T-cell (primary cell): ENCODE measurements around the gene SLC34A3. TPM values are rescaled to one million over a fixed set of nuclear protein-coding genes. Genes with fewer than 3 reads are reported as not detected.
"Not testable (repeated sequence)": the region's sequence is repeated elsewhere in the genome, so short reads cannot be mapped to it uniquely, and the experiment has no call there.

ENCODE experiments used
- ATAC-seq, 4 experiments: fragments of 200-7000 bp in 3 of 4; fragments of 150-1000 bp in 1 of 4; cut with Tn5 transposase; replicated peaks in 1 of 4; 1 replicate in 3 of 4; 2 replicates in 1 of 4; pipeline ENCODE4 v1.10.0; 2021; ENCODE audit warnings: moderate library complexity in 3 of 4, mild to moderate bottlenecking in 2 of 4, moderate number of reproducible peaks in 1 of 4
- CTCF ChIA-PET, 2 donors: fragments of 300-600 bp; sonication (Branson Sonifier 250); formaldehyde crosslinking; loops; one replicate each; lab custom pipeline; 2022; ENCODE audit warnings: antibody characterized with exemption in 2 of 2; lab: Charles Lee
- POLR2A ChIA-PET, 2 donors: fragments of 300-600 bp; sonication (Branson Sonifier 250); formaldehyde crosslinking; loops; one replicate each; lab custom pipeline; 2022; ENCODE audit warnings: antibody characterized with exemption in 2 of 2; lab: Charles Lee
- DNase-seq, 35 experiments: peaks; one replicate each; pipeline versions ENCODE4 v3.0.0 to v3.0.0-alpha.2; 2013 to 2023
- H3K27ac ChIP-seq: one replicate; pipeline ENCODE4 v1.5.1; 2013; ENCODE audit warnings: low read length
- H3K27me3 ChIP-seq, 2 experiments: replicated peaks in 1 of 2; 1 replicate in 1 of 2; 2 replicates in 1 of 2; pipeline versions ENCODE4 v1.6.1 to v1.7.0; 2013; ENCODE audit warnings: low read length in 1 of 2, mixed read lengths in 1 of 2; ENCODE audit not compliant: control insufficient read depth in 2 of 2, insufficient read depth in 2 of 2; ENCODE audit errors: extremely low read depth in 1 of 2
- H3K36me3 ChIP-seq, 2 donors: 1 replicate in 1 of 2; 2 replicates in 1 of 2; pipeline versions ENCODE4 v1.6.1 to v1.7.0; 2013; ENCODE audit warnings: low read length in 1 of 2; ENCODE audit not compliant: control insufficient read depth in 2 of 2, insufficient read depth in 1 of 2; ENCODE audit errors: extremely low read depth in 1 of 2
- H3K4me1 ChIP-seq, 2 experiments: 1 replicate in 1 of 2; 2 replicates in 1 of 2; pipeline versions ENCODE4 v1.6.1 to v1.7.0; 2013; ENCODE audit warnings: low read length in 2 of 2, mixed read lengths in 1 of 2; ENCODE audit not compliant: insufficient read depth in 2 of 2, control insufficient read depth in 1 of 2; ENCODE audit errors: extremely low read depth in 1 of 2
- H3K4me3 ChIP-seq, 2 donors: 1 replicate in 1 of 2; 2 replicates in 1 of 2; pipeline versions ENCODE4 v1.5.1 to v1.7.0; 2013; ENCODE audit warnings: mild to moderate bottlenecking in 2 of 2, low read length in 1 of 2, moderate library complexity in 1 of 2; ENCODE audit not compliant: control insufficient read depth in 1 of 2; ENCODE audit errors: extremely low read depth in 1 of 2
- H3K9me3 ChIP-seq: 2 replicates; pipeline ENCODE4 v1.7.0; 2013
- H3K27ac Mint-ChIP-seq, 2 donors: one replicate each; pipeline ENCODE4 v1.8.0; 2020 to 2021; ENCODE audit warnings: mild to moderate bottlenecking in 2 of 2, mixed read lengths in 2 of 2
- H3K27me3 Mint-ChIP-seq, 2 donors: one replicate each; pipeline ENCODE4 v1.8.0; 2021 to 2022; ENCODE audit warnings: mixed read lengths in 2 of 2
- H3K36me3 Mint-ChIP-seq: one replicate; pipeline ENCODE4 v1.8.0; 2021; ENCODE audit warnings: mixed read lengths
- H3K4me1 Mint-ChIP-seq, 3 donors: one replicate each; pipeline ENCODE4 v1.8.0; 2020 to 2022; ENCODE audit warnings: mixed read lengths in 3 of 3, mild to moderate bottlenecking in 1 of 3
- H3K4me3 Mint-ChIP-seq, 3 donors: one replicate each; pipeline ENCODE4 v1.8.0; 2020 to 2022; ENCODE audit warnings: mild to moderate bottlenecking in 3 of 3, mixed read lengths in 3 of 3, moderate library complexity in 3 of 3
- H3K9me3 Mint-ChIP-seq, 3 donors: one replicate each; pipeline ENCODE4 v1.8.0; 2020 to 2022; ENCODE audit warnings: mixed read lengths in 3 of 3
- WGBS: methylation state at CpG from one replicate; pipeline ENCODE4 v1.1.5; 2013; ENCODE audit warnings: missing lambda C conversion rate; ENCODE audit not compliant: insufficient coverage; 5-methylcytosine and 5-hydroxymethylcytosine counted together
- total RNA-seq, 35 experiments: library from RNA in 6 of 35; stranded (reverse) in 6 of 35; fragments of 120-200 nt in 1 of 35; gene quantifications; one replicate each; pipeline versions ENCODE4 v1.2.1 to v1.2.4 and lab custom pipeline; 2013 to 2026

Gene SLC34A3
- total RNA-seq, 5 donors from 2014 or later (not counting 1 experiment from before 2014, with no cell fraction given), result not detected

- ChIA-PET POLR2A (interaction anchor here (0.6 kb wide), 2 partner anchors 25 to 30 kb away, joined by 4 to 5 read pairs; no protein-coding TSS in a partner anchor), CTCF (interaction anchor here (0.5 to 1.2 kb wide), 15 partner anchors 11 to 969 kb away, joined by 3 to 9 read pairs (median 4); partner anchors contain the start of genes MAN1B1 (in 1 of the 2) and NELFB (in 1 of the 2))
- H3K27me3 Mint-ChIP-seq, result peaks cover 0 to 8% of the 10 kb centered on the region in 2 donors
- H3K4me1 Mint-ChIP-seq, result peaks cover 15 to 27% (median 19%) of the 10 kb centered on the region in 3 donors
- Histone ChIP-seq H3K4me1 (peaks cover 3 to 47% of the 10 kb centered on the region in 2 experiments), H3K36me3 (peaks cover 0 to 3% of the 10 kb centered on the region in 2 donors), H3K9me3 (no peaks in the 10 kb centered on the region), H3K27ac (no peak overlapping the region), H3K27me3 (peaks cover 0 to 35% of the 10 kb centered on the region in 2 experiments), H3K4me3 (no peak overlapping the region)
- no peak overlapping the region for H3K27ac Mint-ChIP-seq
- DNase-seq (peak; percentile 71 to 95 (median 87)), ATAC-seq (peak; percentile 20 to 37 (median 24))
- peak overlapping the region in 1 of 3 donors; percentile 16 for H3K4me3 Mint-ChIP-seq
- no peaks in the 10 kb centered on the region for H3K9me3 Mint-ChIP-seq
- WGBS, result 10% methylated on average over 27 of the region's 31 CpGs
- no peaks in the 10 kb centered on the region for H3K36me3 Mint-ChIP-seq
These were observed 5.7 kb downstream of the SLC34A3 start for GRCh38 chr9:137236238-137236935.

GRCh38 chr9:137236936-137237421 is 6.3 kb downstream of the SLC34A3 start:
- peaks cover 0 to 5% of the 10 kb centered on the region in 2 donors for H3K27me3 Mint-ChIP-seq
- H3K4me3 ChIP-seq, result no peak overlapping the region
- H3K27ac ChIP-seq, result no peak overlapping the region
- peaks cover 2 to 3% of the 10 kb centered on the region in 2 donors for H3K36me3 ChIP-seq
- peaks cover 3 to 51% of the 10 kb centered on the region in 2 experiments for H3K4me1 ChIP-seq
- no peaks in the 10 kb centered on the region for H3K36me3 Mint-ChIP-seq
- ATAC-seq (no peak), DNase-seq (no peak)
- ChIA-PET CTCF (interaction anchor here (0.6 to 1.2 kb wide), 12 partner anchors 10 to 970 kb away, joined by 3 to 9 read pairs (median 4); partner anchors contain the start of genes MAN1B1 (in 1 of the 2) and NELFB (in 1 of the 2)), POLR2A (interaction anchor here in 1 of 2 donors (0.6 kb wide), 1 partner anchor 24 kb away, joined by 4 read pairs; no protein-coding TSS in a partner anchor)
- no peaks in the 10 kb centered on the region for H3K9me3 Mint-ChIP-seq
- no peak overlapping the region for H3K27ac Mint-ChIP-seq
- H3K4me1 Mint-ChIP-seq, result peaks cover 15 to 27% (median 19%) of the 10 kb centered on the region in 3 donors
- no peaks in the 10 kb centered on the region for H3K9me3 ChIP-seq
- WGBS, result 29% methylated on average over 9 of the region's 11 CpGs
- peak overlapping the region in 1 of 3 donors; percentile 16 for H3K4me3 Mint-ChIP-seq
- H3K27me3 ChIP-seq, result peaks cover 0 to 29% of the 10 kb centered on the region in 2 experiments

GRCh38 chr9:137237759-137238726 is 7.3 kb downstream of the SLC34A3 start:
- DNase-seq, result no peak
- no peak overlapping the region for H3K27ac Mint-ChIP-seq
- Histone ChIP-seq H3K27ac (no peak overlapping the region), H3K4me3 (no peak overlapping the region), H3K36me3 (peaks cover 3 to 13% of the 10 kb centered on the region in 2 donors), H3K27me3 (peaks cover 0 to 19% of the 10 kb centered on the region in 2 experiments), H3K4me1 (peaks cover 4 to 62% of the 10 kb centered on the region in 2 experiments), H3K9me3 (no peaks in the 10 kb centered on the region)
- WGBS, result 95% methylated on average over 11 of the region's 13 CpGs
- CTCF ChIA-PET, result no interaction called here
- ATAC-seq, result no peak
- POLR2A ChIA-PET, result no interaction called here
- no peak overlapping the region for H3K4me3 Mint-ChIP-seq
- peaks cover 26 to 38% (median 30%) of the 10 kb centered on the region in 3 donors for H3K4me1 Mint-ChIP-seq
- no peaks in the 10 kb centered on the region for H3K9me3 Mint-ChIP-seq
- H3K36me3 Mint-ChIP-seq, result peaks cover 11% of the 10 kb centered on the region
- peaks cover 0 to 5% of the 10 kb centered on the region in 2 donors for H3K27me3 Mint-ChIP-seq

DNA sequence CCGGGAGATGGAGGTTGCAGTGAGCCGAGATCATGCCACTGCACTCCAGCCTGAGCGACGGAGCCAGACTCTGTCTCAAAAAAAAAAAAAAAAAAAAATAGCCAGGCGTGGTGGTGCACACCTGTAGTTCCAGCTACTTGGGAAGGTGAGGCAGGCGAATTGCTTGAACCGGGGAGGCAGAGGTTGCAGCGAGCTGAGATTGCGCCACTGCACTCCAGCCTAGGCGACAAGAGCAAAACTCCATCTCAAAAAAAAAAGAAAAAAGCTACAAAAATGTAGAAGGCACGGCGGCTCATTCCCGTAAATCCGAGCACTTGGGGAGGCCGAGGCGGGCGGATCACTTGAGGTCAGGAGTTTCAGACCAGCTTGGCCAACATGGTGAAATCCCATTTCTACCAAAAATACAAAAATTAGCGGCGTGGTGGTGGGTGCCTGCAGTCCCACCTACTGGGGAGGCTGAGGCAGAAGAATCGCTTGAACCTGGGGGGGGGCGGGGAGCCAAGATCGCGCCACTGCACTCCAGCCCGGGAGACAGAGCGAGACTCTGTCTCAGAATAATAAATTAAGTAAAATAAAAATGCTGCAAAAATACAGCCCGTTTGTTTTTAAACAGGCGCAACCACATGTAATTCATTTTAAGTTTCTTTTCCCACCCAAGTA is 9.0 kb downstream of the SLC34A3 start:
- H3K36me3 Mint-ChIP-seq, result peaks cover 14% of the 10 kb centered on the region
- H3K9me3 Mint-ChIP-seq, H3K27me3 Mint-ChIP-seq, DNase-seq, ATAC-seq, H3K9me3 ChIP-seq: not testable (repeated sequence)
- peaks cover 4 to 73% of the 10 kb centered on the region in 2 experiments for H3K4me1 ChIP-seq
- H3K27ac ChIP-seq, result peak overlapping the region; percentile 44
- H3K4me1 Mint-ChIP-seq, result peaks cover 29 to 47% (median 33%) of the 10 kb centered on the region in 3 donors
- ChIA-PET CTCF (interaction anchor here in 1 of 2 donors (0.5 to 1.6 kb wide), 5 partner anchors 12 to 397 kb away, joined by 3 to 8 read pairs (median 4); partner anchors contain the start of genes AJM1 and RNF224), POLR2A (interaction anchor here in 1 of 2 donors (1.6 kb wide), 2 partner anchors 15 to 17 kb away, joined by 16 read pairs; partner anchors contain the start of genes NELFB and RNF208)
- H3K27me3 ChIP-seq, result peaks cover 0 to 11% of the 10 kb centered on the region in 2 experiments
- peak overlapping the region; percentile 55 to 74 for H3K27ac Mint-ChIP-seq
- WGBS, result 75% methylated on average over 8 of the region's 27 CpGs
- H3K36me3 ChIP-seq, result peaks cover 3 to 19% of the 10 kb centered on the region in 2 donors
- H3K4me3 Mint-ChIP-seq, result peak overlapping the region; percentile 67 to 84 (median 71)
- peak overlapping the region; percentile 59 to 68 for H3K4me3 ChIP-seq

GRCh38 chr9:137240318-137240840 is 9.7 kb downstream of the SLC34A3 start:
- H3K27ac Mint-ChIP-seq, result peak overlapping the region in 1 of 2 donors; percentile 74
- peaks cover 4 to 73% of the 10 kb centered on the region in 2 experiments for H3K4me1 ChIP-seq

More at GRCh38 chr9:137240318-137240840, 9.7 kb downstream of the SLC34A3 start:
- POLR2A ChIA-PET, result interaction anchor here (0.6 to 1.6 kb wide), 15 partner anchors 14 to 513 kb away, joined by 3 to 16 read pairs (median 4); partner anchors contain the start of genes CYSRT1 (in 1 of the 2), MAN1B1 (in 1 of the 2), NELFB (in 1 of the 2) and RNF208 (in 1 of the 2)
- under 1% methylated on average over 58 of the region's 58 CpGs for WGBS
- DNase-seq, result peak in 31 of 35 experiments; percentile 43 to 84 (median 58)
- Histone ChIP-seq H3K9me3 (no peaks in the 10 kb centered on the region), H3K27me3 (peaks cover 0 to 4% of the 10 kb centered on the region in 2 experiments), H3K36me3 (peaks cover 3 to 19% of the 10 kb centered on the region in 2 donors), H3K27ac (peak overlapping the region; percentile 70), H3K4me3 (peak overlapping the region; percentile 59 to 68)
- Mint-ChIP-seq H3K36me3 (peaks cover 14% of the 10 kb centered on the region), H3K4me3 (peak overlapping the region; percentile 67 to 84 (median 71)), H3K9me3 (no peaks in the 10 kb centered on the region), H3K4me1 (peaks cover 29 to 41% (median 33%) of the 10 kb centered on the region in 3 donors), H3K27me3 (no peaks in the 10 kb centered on the region)
- peak; percentile 25 to 44 (median 40) for ATAC-seq
- CTCF ChIA-PET, result interaction anchor here in 1 of 2 donors (1.0 to 1.6 kb wide), 8 partner anchors 16 to 398 kb away, joined by 3 to 8 read pairs (median 4); partner anchors contain the start of genes AJM1, MAN1B1 and TPRN
